Measurements from ENCODE around the gene SLC17A7. TPM values are rescaled to one million over a fixed set of nuclear protein-coding genes. Genes with fewer than 3 reads are reported as not detected.

The SLC17A7 gene
- polyA plus RNA-seq, 1 experiment, result 0.10 TPM

GRCh38 chr19:49380391-49380790, 60.9 kb downstream of the SLC17A7 start:
- POLR2A ChIA-PET, result no interaction called here
- TF ChIP-seq CTCF (IDR thresholded peaks at IDR 0.05; ENCODE audit: insufficient read depth, low read depth, low read length), result no peak
- CTCF ChIA-PET, result interaction anchor here (1.4 to 3.9 kb wide), 2 partner anchors 11 to 64 kb away, joined by 4 to 18 read pairs; no protein-coding TSS in a partner anchor
- H3K27me3 ChIP-seq (ENCODE audit: control insufficient read depth, insufficient read depth, low read length), result no peaks in the 10 kb centered on the region; the same call in 1 of the 2 replicates
- H3K4me3 ChIP-seq (ENCODE audit: low read depth, low read length), result no peak overlapping the region
- DNase-seq (ENCODE audit: low read depth), result no peak
- no peaks in the 10 kb centered on the region for H3K36me3 ChIP-seq (ENCODE audit: control insufficient read depth, insufficient read depth, low read length)

Small RNA genes within 50 kb of the gene (small RNA-seq; reads per million reads assigned to genes)
- gene SNORD32A (ENCODE audit: insufficient read length, low read depth, low replicate concordance), result not detected
- not detected for gene SNORD33 (ENCODE audit: insufficient read length, low read depth, low replicate concordance)
- not detected for gene SNORD34 (ENCODE audit: insufficient read length, low read depth, low replicate concordance)
- not detected for gene SNORD35A (ENCODE audit: insufficient read length, low read depth, low replicate concordance)

Other genes with a start within 250 kb of the SLC17A7 start
- 0.42 and 0.58 TPM in 2 replicates for gene SLC6A16, start 116.3 kb downstream of the SLC17A7 start, polyA plus RNA-seq (2011; rRNA removed)
- gene CD37, start 106.1 kb downstream of the SLC17A7 start, polyA plus RNA-seq (2011; rRNA removed), result not detected in 2 replicates
- gene TEAD2, start 79.1 kb downstream of the SLC17A7 start, polyA plus RNA-seq (2011; rRNA removed), result 23.9 and 37.1 TPM in 2 replicates
- gene DKKL1, start 77.7 kb downstream of the SLC17A7 start, polyA plus RNA-seq (2011; rRNA removed), result 0.10 and 0.26 TPM in 2 replicates
- gene KASH5, start 53.3 kb downstream of the SLC17A7 start, polyA plus RNA-seq (2011; rRNA removed), result not detected in 2 replicates
- gene PTH2, start 18.1 kb downstream of the SLC17A7 start, polyA plus RNA-seq (2011; rRNA removed), result not detected in 2 replicates
- gene GFY, start 16.1 kb downstream of the SLC17A7 start, polyA plus RNA-seq (2011; rRNA removed), result not detected in 2 replicates
- 69.5 and 75.8 TPM in 2 replicates for gene PIH1D1, start 10.3 kb upstream of the SLC17A7 start, polyA plus RNA-seq (2011; rRNA removed)
- gene ALDH16A1, start 11.7 kb upstream of the SLC17A7 start, polyA plus RNA-seq (2011; rRNA removed), result 5.9 and 15.0 TPM in 2 replicates
- 4.9 and 7.7 TPM in 2 replicates for gene FLT3LG, start 32.7 kb upstream of the SLC17A7 start, polyA plus RNA-seq (2011; rRNA removed)
- 2,322 and 6,136 TPM in 2 replicates for gene RPL13A, start 46.1 kb upstream of the SLC17A7 start, polyA plus RNA-seq (2011; rRNA removed)
- gene RPS11, start 54.9 kb upstream of the SLC17A7 start, polyA plus RNA-seq (2011; rRNA removed), result 2,226 and 2,533 TPM in 2 replicates
- gene FCGRT, start 71.1 kb upstream of the SLC17A7 start, polyA plus RNA-seq (2011; rRNA removed), result 77.3 and 98.8 TPM in 2 replicates
- 52.4 and 68.9 TPM in 2 replicates for gene RCN3, start 86.5 kb upstream of the SLC17A7 start, polyA plus RNA-seq (2011; rRNA removed)
- 59.2 and 87.6 TPM in 2 replicates for gene NOSIP, start 139.0 kb upstream of the SLC17A7 start, polyA plus RNA-seq (2011; rRNA removed)
- gene PRRG2, start 139.8 kb upstream of the SLC17A7 start, polyA plus RNA-seq (2011; rRNA removed), result 0.12 and 0.13 TPM in 2 replicates
- gene PRR12, start 149.7 kb upstream of the SLC17A7 start, polyA plus RNA-seq (2011; rRNA removed), result 0.42 and 0.43 TPM in 2 replicates
- 117 and 186 TPM in 2 replicates for gene RRAS, start 198.6 kb upstream of the SLC17A7 start, polyA plus RNA-seq (2011; rRNA removed)
- gene SCAF1, start 200.7 kb upstream of the SLC17A7 start, polyA plus RNA-seq (2011; rRNA removed), result 2.8 and 3.4 TPM in 2 replicates
- gene IRF3, start 224.3 kb upstream of the SLC17A7 start, polyA plus RNA-seq (2011; rRNA removed), result 47.5 and 68.5 TPM in 2 replicates
- 14.2 and 21.5 TPM in 2 replicates for gene BCL2L12, start 224.4 kb upstream of the SLC17A7 start, polyA plus RNA-seq (2011; rRNA removed)
- gene PRMT1, start 235.7 kb upstream of the SLC17A7 start, polyA plus RNA-seq (2011; rRNA removed), result 269 and 372 TPM in 2 replicates
- gene ADM5, start 248.1 kb upstream of the SLC17A7 start, polyA plus RNA-seq (2011; rRNA removed), result 0.39 TPM in 2 replicates
- 26.0 and 45.9 TPM in 2 replicates for gene CPT1C, start 249.6 kb upstream of the SLC17A7 start, polyA plus RNA-seq (2011; rRNA removed)

Measured in BJ (cell line).